ENCODE measurements around the gene NALCN.

The NALCN gene

DNA sequence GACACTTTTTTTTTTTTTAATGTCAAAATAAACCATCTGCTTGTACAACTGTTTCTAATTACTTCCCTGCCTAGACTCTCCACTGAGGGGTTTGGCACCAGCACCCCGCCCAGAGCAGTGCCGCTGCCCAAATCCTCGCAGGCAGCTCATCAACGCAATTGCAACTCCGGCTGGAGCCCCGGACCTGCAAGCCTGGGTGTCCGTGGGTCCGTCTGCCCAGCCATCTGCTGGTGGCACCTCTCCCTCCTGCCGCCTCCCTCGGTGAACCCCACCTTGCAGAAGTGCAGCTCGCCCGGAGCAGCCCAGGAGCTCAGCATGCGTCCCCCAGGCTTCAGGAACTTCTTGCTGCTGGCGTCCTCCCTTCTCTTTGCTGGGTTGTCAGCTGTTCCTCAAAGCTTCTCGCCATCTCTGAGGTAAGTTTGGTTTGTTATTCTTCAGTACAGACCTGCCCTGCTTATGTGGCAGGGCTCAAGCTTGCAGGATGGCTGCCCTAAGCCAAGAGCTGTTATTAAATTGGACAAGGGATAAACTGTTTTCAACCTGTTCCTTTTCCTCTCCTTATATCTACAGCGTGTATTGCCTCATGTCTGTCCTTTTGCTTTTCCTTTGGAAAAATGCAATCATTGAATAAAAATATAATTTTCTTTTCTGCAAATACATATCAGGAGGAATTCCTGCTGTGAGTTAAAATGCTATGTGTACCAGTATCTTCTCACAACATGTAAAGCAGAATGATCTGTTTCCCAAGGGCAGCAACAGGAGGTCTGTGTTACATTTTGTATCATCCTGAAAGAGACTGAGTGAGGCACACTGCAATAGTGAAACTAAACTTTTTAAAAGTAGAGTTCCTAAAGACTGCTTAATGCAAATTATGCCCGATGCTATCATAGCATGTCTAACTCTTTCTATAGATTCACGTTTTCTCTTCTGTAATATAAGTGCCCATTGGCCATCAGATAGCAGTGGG lies 36.5 kb upstream of the NALCN start, which contains the start of gene ITGBL1:
ITGBL1 (plus strand) TSS at position 157 of the 967 bp plus-strand sequence; CDS start at position 316, 159 bp downstream.
- ChIA-PET POLR2A (no interaction called here), CTCF (no interaction called here)
- TF ChIP-seq FOXA1 (IDR thresholded peaks at IDR 0.05) = no peak
- no peak for TF ChIP-seq ZNF384 (IDR thresholded peaks at IDR 0.05)
- TF ChIP-seq CTBP1 (IDR thresholded peaks at IDR 0.05; ENCODE audit: borderline replicate concordance) = no peak
- TF ChIP-seq, protein P1, sequence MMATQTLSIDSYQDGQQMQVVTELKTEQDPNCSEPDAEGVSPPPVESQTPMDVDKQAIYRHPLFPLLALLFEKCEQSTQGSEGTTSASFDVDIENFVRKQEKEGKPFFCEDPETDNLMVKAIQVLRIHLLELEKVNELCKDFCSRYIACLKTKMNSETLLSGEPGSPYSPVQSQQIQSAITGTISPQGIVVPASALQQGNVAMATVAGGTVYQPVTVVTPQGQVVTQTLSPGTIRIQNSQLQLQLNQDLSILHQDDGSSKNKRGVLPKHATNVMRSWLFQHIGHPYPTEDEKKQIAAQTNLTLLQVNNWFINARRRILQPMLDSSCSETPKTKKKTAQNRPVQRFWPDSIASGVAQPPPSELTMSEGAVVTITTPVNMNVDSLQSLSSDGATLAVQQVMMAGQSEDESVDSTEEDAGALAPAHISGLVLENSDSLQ (IDR thresholded peaks at IDR 0.05) = no peak
- no peak for TF ChIP-seq NFRKB (IDR thresholded peaks at IDR 0.05)
- TF ChIP-seq ARNT (IDR thresholded peaks at IDR 0.05) = no peak
- TF ChIP-seq LEF1 (IDR thresholded peaks at IDR 0.05; ENCODE audit: borderline replicate concordance) = no peak
- no peak for TF ChIP-seq TARDBP (IDR thresholded peaks at IDR 0.05)
- TF ChIP-seq HDGF (IDR thresholded peaks at IDR 0.05; ENCODE audit: borderline replicate concordance) = no peak
- no peak for TF ChIP-seq FOXK2 (IDR thresholded peaks at IDR 0.05)
- no peak for TF ChIP-seq SP1 (IDR thresholded peaks at IDR 0.05)
- no peak for TF ChIP-seq SUZ12 (IDR thresholded peaks at IDR 0.05)
- no peak for TF ChIP-seq BHLHE40 (IDR thresholded peaks at IDR 0.05; ENCODE audit: borderline replicate concordance)
- no peak for TF ChIP-seq FOXM1 (IDR thresholded peaks at IDR 0.05; ENCODE audit: borderline replicate concordance)
- TF ChIP-seq L3MBTL2 (conservative IDR thresholded peaks at IDR 0.05) = no peak
- no peak for TF ChIP-seq ELF4 (IDR thresholded peaks at IDR 0.05)
- DNase-seq (ENCODE audit: extremely low spot score) = no peak

- ChIA-PET POLR2A (no interaction called here), CTCF (no interaction called here)
- no peak for DNase-seq (ENCODE audit: extremely low spot score)
- TF ChIP-seq FOXA1 (IDR thresholded peaks at IDR 0.05) (no peak), TARDBP (IDR thresholded peaks at IDR 0.05) (no peak), ZNF384 (IDR thresholded peaks at IDR 0.05) (no peak), L3MBTL2 (conservative IDR thresholded peaks at IDR 0.05) (no peak), FOXK2 (IDR thresholded peaks at IDR 0.05) (no peak), LEF1 (IDR thresholded peaks at IDR 0.05; ENCODE audit: borderline replicate concordance) (no peak), FOXM1 (IDR thresholded peaks at IDR 0.05; ENCODE audit: borderline replicate concordance) (no peak), ARNT (IDR thresholded peaks at IDR 0.05) (no peak), CTBP1 (IDR thresholded peaks at IDR 0.05; ENCODE audit: borderline replicate concordance) (no peak)
These were observed 35.3 kb upstream of the NALCN start for GRCh38 chr13:101451641-101452040.

GRCh38 chr13:101450749-101451130 lies 34.4 kb upstream of the NALCN start:
- ChIA-PET CTCF (no interaction called here), POLR2A (no interaction called here)
- TF ChIP-seq SP1 (IDR thresholded peaks at IDR 0.05) (no peak), ZNF384 (IDR thresholded peaks at IDR 0.05) (no peak), CTBP1 (IDR thresholded peaks at IDR 0.05; ENCODE audit: borderline replicate concordance) (no peak), BHLHE40 (IDR thresholded peaks at IDR 0.05; ENCODE audit: borderline replicate concordance) (no peak), TARDBP (IDR thresholded peaks at IDR 0.05) (no peak), ELF4 (IDR thresholded peaks at IDR 0.05) (no peak), HDGF (IDR thresholded peaks at IDR 0.05; ENCODE audit: borderline replicate concordance) (no peak), NFRKB (IDR thresholded peaks at IDR 0.05) (no peak), L3MBTL2 (conservative IDR thresholded peaks at IDR 0.05) (no peak), FOXM1 (IDR thresholded peaks at IDR 0.05; ENCODE audit: borderline replicate concordance) (no peak)
- no peak for DNase-seq (ENCODE audit: extremely low spot score)

DNA sequence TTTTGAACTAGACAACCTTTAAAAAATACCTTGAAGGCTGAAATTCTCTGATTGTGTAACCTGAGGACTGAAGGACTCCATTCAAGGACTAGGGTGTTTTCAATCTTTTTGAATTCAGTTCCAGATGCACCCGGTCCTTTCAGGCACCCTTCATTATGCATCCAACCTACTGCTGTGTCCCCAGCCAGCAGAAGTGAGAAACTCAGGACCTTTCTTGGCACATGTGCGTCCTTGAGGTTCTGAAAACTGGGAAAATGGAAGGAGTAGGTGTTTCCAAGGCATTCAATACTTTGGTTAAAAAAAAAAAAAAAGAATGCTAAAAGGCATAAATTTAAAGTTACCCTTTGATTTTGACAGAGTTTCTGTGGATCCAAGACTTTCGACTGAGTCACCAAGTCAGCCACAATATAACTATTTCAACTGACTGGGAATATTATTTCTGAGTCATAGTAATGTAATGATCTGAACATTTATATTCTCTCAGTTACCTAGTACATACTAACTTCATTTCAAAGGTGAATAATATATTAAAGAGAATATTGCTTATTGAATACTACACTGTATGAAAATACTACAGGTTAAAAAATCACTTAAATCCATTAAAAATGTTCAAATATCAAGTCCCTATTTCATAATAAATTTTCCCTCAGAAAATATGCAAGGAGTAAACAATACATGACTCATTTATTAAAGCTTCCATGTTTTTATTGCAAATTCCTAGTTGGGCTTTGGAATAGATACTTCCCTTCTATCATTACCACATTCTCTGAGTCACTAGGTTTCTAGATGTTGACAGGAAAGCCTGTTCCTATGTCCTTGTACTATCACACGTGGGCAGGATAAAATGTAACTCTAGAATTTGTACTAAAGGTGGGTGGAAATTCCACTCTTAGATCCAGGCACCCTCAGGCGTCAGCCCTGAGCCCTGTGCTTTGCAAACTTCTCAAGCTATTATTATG lies 33.8 kb upstream of the NALCN start:
- no peak for TF ChIP-seq LEF1 (IDR thresholded peaks at IDR 0.05; ENCODE audit: borderline replicate concordance)
- TF ChIP-seq FOXM1 (IDR thresholded peaks at IDR 0.05; ENCODE audit: borderline replicate concordance) = no peak
- no peak for TF ChIP-seq CTBP1 (IDR thresholded peaks at IDR 0.05; ENCODE audit: borderline replicate concordance)
- TF ChIP-seq HDGF (IDR thresholded peaks at IDR 0.05; ENCODE audit: borderline replicate concordance) = no peak
- TF ChIP-seq L3MBTL2 (conservative IDR thresholded peaks at IDR 0.05) = no peak
- no peak for TF ChIP-seq BHLHE40 (IDR thresholded peaks at IDR 0.05; ENCODE audit: borderline replicate concordance)
- TF ChIP-seq ELF4 (IDR thresholded peaks at IDR 0.05) = no peak
- no peak for TF ChIP-seq SUZ12 (IDR thresholded peaks at IDR 0.05)
- TF ChIP-seq FOXK2 (IDR thresholded peaks at IDR 0.05) = no peak
- CTCF ChIA-PET = no interaction called here
- DNase-seq (ENCODE audit: extremely low spot score) = no peak
- POLR2A ChIA-PET = no interaction called here

DNA sequence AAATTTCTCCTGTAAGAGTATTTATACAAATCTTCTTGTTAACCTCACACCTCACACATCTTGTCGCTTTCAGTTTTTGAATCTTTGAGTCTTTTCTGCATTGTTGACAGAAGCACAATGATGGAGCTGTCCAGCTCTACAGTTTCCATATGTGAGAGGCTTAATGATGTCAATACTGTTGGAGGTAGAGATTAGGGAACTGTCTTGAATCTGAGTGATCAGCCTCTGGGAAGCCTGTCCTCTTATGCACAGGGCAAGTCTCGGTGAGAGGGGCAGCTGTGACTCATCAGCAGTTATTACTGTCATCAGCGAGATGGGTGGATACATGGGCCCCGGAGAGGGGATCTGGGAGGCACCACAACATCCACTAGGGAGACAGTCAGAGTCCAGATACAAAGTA lies 31.5 kb upstream of the NALCN start:
- no peak for DNase-seq (ENCODE audit: extremely low spot score)
- TF ChIP-seq LEF1 (IDR thresholded peaks at IDR 0.05; ENCODE audit: borderline replicate concordance) = no peak
- TF ChIP-seq HDGF (IDR thresholded peaks at IDR 0.05; ENCODE audit: borderline replicate concordance) = no peak
- TF ChIP-seq FOXM1 (IDR thresholded peaks at IDR 0.05; ENCODE audit: borderline replicate concordance) = no peak
- no peak for TF ChIP-seq ZNF384 (IDR thresholded peaks at IDR 0.05)
- TF ChIP-seq FOXK2 (IDR thresholded peaks at IDR 0.05) = no peak
- no peak for TF ChIP-seq SUZ12 (IDR thresholded peaks at IDR 0.05)
- no peak for TF ChIP-seq ELF4 (IDR thresholded peaks at IDR 0.05)
- TF ChIP-seq NFRKB (IDR thresholded peaks at IDR 0.05) = no peak
- TF ChIP-seq FOXA1 (IDR thresholded peaks at IDR 0.05) = no peak
- no peak for TF ChIP-seq L3MBTL2 (conservative IDR thresholded peaks at IDR 0.05)
- TF ChIP-seq TARDBP (IDR thresholded peaks at IDR 0.05) = no peak
- TF ChIP-seq, protein P1 (IDR thresholded peaks at IDR 0.05) = no peak
- no peak for TF ChIP-seq CTBP1 (IDR thresholded peaks at IDR 0.05; ENCODE audit: borderline replicate concordance)
- no peak for TF ChIP-seq BHLHE40 (IDR thresholded peaks at IDR 0.05; ENCODE audit: borderline replicate concordance)
- no peak for TF ChIP-seq ARNT (IDR thresholded peaks at IDR 0.05)
- TF ChIP-seq SP1 (IDR thresholded peaks at IDR 0.05) = no peak
- CTCF ChIA-PET = no interaction called here
- POLR2A ChIA-PET = no interaction called here

Data from HEK293T (cell line).